Endothelial cell of umbilical vein (primary cell): ENCODE measurements around the gene SYT2. TPM values are rescaled to one million over a fixed set of nuclear protein-coding genes. Genes with fewer than 3 reads are reported as not detected.

Source experiments
- BruUV-seq: library from RNA; stranded (reverse); fragments of 400-500 nt; replicated peaks from 2 replicates; lab custom pipeline; 2021; lab: Mats Ljungman, UMichigan
- CTCF ChIA-PET: fragments of 300-600, 350-600 bp; sonication (Branson Sonifier 250); formaldehyde crosslinking; loops from one replicate; lab custom pipeline; 2021; ENCODE audit warnings: antibody characterized with exemption, inconsistent platforms; lab: Charles Lee
- POLR2A ChIA-PET: fragments of 300-600, 350-600 bp; sonication (Branson Sonifier 250); formaldehyde crosslinking; loops from one replicate; lab custom pipeline; 2021; ENCODE audit warnings: antibody characterized with exemption, inconsistent platforms; lab: Charles Lee
- DNase-seq: peaks from one replicate; pipeline ENCODE4 v3.0.0-alpha.2; 2011; ENCODE audit warnings: low read depth, low spot score
- FAIRE-seq: peaks from 2 replicates; lab custom pipeline; 2011; peaks lifted over from hg19 to GRCh38; lab: Jason Lieb, UNC
- H2AFZ ChIP-seq: 2 replicates; pipeline ENCODE4 v1.6.0; 2012; ENCODE audit warnings: low read depth, low read length, control low read depth, inconsistent platforms
- H3K27ac ChIP-seq: 2 replicates; pipeline ENCODE4 v1.5.1; 2011; ENCODE audit warnings: low read depth, mild to moderate bottlenecking, control low read depth, low read length, moderate library complexity; ENCODE audit not compliant: insufficient read depth
- H3K27me3 ChIP-seq, 2 experiments: 2 replicates each; pipeline versions ENCODE4 v1.6.0 to v1.6.1; 2011; ENCODE audit warnings: low read length in 2 of 2, mixed read lengths in 1 of 2; ENCODE audit not compliant: control insufficient read depth in 2 of 2, insufficient read depth in 2 of 2
- H3K36me3 ChIP-seq, 2 experiments: 2 replicates in 1 of 2; 3 replicates in 1 of 2; pipeline ENCODE4 v1.5.1; 2011; ENCODE audit warnings: low read length in 2 of 2, mild to moderate bottlenecking in 1 of 2, moderate library complexity in 1 of 2; ENCODE audit not compliant: control insufficient read depth in 2 of 2, insufficient read depth in 2 of 2; ENCODE audit errors: extremely low read depth in 1 of 2
- H3K4me1 ChIP-seq: 3 replicates; pipeline ENCODE4 v1.5.1; 2011; ENCODE audit warnings: mild to moderate bottlenecking, low read length; ENCODE audit not compliant: control insufficient read depth, insufficient read depth; ENCODE audit errors: extremely low read depth
- H3K4me2 ChIP-seq: 2 replicates; pipeline ENCODE4 v1.6.1; 2011; ENCODE audit warnings: low read length, control low read depth, mixed read lengths; ENCODE audit not compliant: insufficient read depth
- H3K4me3 ChIP-seq, 3 experiments: fragments of 200-600 bp in 1 of 3; sonication (generic), shearing (Covaris generic) in 1 of 3; replicated peaks in 1 of 3; 2 replicates each; pipeline ENCODE4 v1.5.1; 2011 to 2016; ENCODE audit warnings: control low read depth in 3 of 3, low read length in 3 of 3, mild to moderate bottlenecking in 2 of 3, inconsistent platforms in 1 of 3, low read depth in 1 of 3, moderate library complexity in 1 of 3; ENCODE audit not compliant: insufficient read depth in 1 of 3
- H3K79me2 ChIP-seq: 2 replicates; pipeline ENCODE4 v1.6.0; 2012; ENCODE audit warnings: low read length, inconsistent platforms; ENCODE audit not compliant: control insufficient read depth, insufficient read depth
- H3K9ac ChIP-seq: replicated peaks from 2 replicates; pipeline ENCODE3; 2011; ENCODE audit warnings: low read length, control low read depth; ENCODE audit not compliant: insufficient read depth; ENCODE audit errors: extremely low read depth
- H3K9me1 ChIP-seq: replicated peaks from 3 replicates; pipeline ENCODE4 v1.6.0; 2011; ENCODE audit warnings: mild to moderate bottlenecking, low read length; ENCODE audit not compliant: control insufficient read depth, insufficient read depth; ENCODE audit errors: extremely low read depth
- H3K9me3 ChIP-seq: replicated peaks from 2 replicates; pipeline ENCODE4 v1.5.1; 2012; ENCODE audit warnings: low read length, inconsistent platforms; ENCODE audit not compliant: control insufficient read depth, insufficient read depth
- H4K20me1 ChIP-seq: replicated peaks from 2 replicates; pipeline ENCODE3; 2011; ENCODE audit warnings: mild to moderate bottlenecking, low read length; ENCODE audit not compliant: control insufficient read depth, insufficient read depth; ENCODE audit errors: extremely low read depth
- EZH2 ChIP-seq: IDR thresholded peaks from 2 replicates; pipeline ENCODE4 v1.6.1; 2012; ENCODE audit warnings: borderline replicate concordance, low read depth, mild to moderate bottlenecking, moderate library complexity, low read length, inconsistent platforms; ENCODE audit not compliant: severe bottlenecking
- FOS ChIP-seq: IDR thresholded peaks from 2 replicates; pipeline ENCODE4 v1.6.1; 2011; ENCODE audit warnings: mild to moderate bottlenecking, low read length, moderate library complexity, borderline replicate concordance; ENCODE audit not compliant: insufficient read depth
- GATA2 ChIP-seq: IDR thresholded peaks from 2 replicates; pipeline ENCODE4 v1.7.0; 2011; ENCODE audit warnings: low read depth, mild to moderate bottlenecking, moderate library complexity, mixed read lengths, low read length; ENCODE audit not compliant: insufficient read length, insufficient read depth
- JUN ChIP-seq: IDR thresholded peaks from 2 replicates; pipeline ENCODE4 v1.6.1; 2011; ENCODE audit warnings: borderline replicate concordance, low read depth; ENCODE audit not compliant: insufficient read length, insufficient read depth
- MAX ChIP-seq: IDR thresholded peaks from 2 replicates; pipeline ENCODE4 v1.6.1; 2011; ENCODE audit not compliant: insufficient read depth, insufficient read length
- MYC ChIP-seq: IDR thresholded peaks from one replicate; pipeline ENCODE4 v1.6.1; 2011; ENCODE audit warnings: mild to moderate bottlenecking, low read depth, low read length
- POLR2A ChIP-seq: IDR thresholded peaks from 2 replicates; pipeline ENCODE4 v1.6.1; 2012; ENCODE audit warnings: low read depth, mild to moderate bottlenecking, control low read depth, low read length
- POLR2AphosphoS5 ChIP-seq: IDR thresholded peaks from 2 replicates; pipeline ENCODE4 v1.6.1; 2012; ENCODE audit warnings: low read depth, mild to moderate bottlenecking, control low read depth, low read length, moderate library complexity; ENCODE audit not compliant: insufficient read depth
- dilution Hi-C: fragments of 300-500 bp; cut with MboI; formaldehyde crosslinking; loops from one replicate; pipeline ENCODE4 v1.15.0; 2019; ENCODE audit warnings: low sequenced_read_pairs; ENCODE audit not compliant: extremely low pct_ligation_motif_present
- intact Hi-C: fragments of 100-400 bp; cut with micrococcal nuclease; formaldehyde crosslinking; loops from one replicate; pipeline ENCODE4 v1.10.0; 2022
- polyA plus RNA-seq, 4 experiments: library from polyadenylated mRNA; depleted of rRNA in 3 of 4; stranded (reverse) in 3 of 4; unstranded in 1 of 4; fragments of >200 nt; gene quantifications; 2 replicates each; pipeline versions ENCODE4 v1.2.1 to v1.2.3, GENCODE V29; 2011 to 2012; ENCODE audit warnings: missing spikeins in 1 of 4
- total RNA-seq: library from RNA; stranded (reverse); gene quantifications from 2 replicates; pipeline ENCODE4 v1.2.3, GENCODE V29; 2021
- TF ChIP-seq, protein P1 (sequence below), 2 donors: IDR thresholded peaks; 1 replicate in 1 of 2; 2 replicates in 1 of 2; pipeline ENCODE4 v1.5.1; 2011; ENCODE audit warnings: low read length in 2 of 2, mild to moderate bottlenecking in 2 of 2, moderate library complexity in 2 of 2, control low read depth in 1 of 2, inconsistent platforms in 1 of 2, low read depth in 1 of 2; ENCODE audit not compliant: insufficient read depth in 1 of 2; ENCODE audit errors: extremely low read depth in 1 of 2

The SYT2 gene
- total and polyA plus RNA-seq, 2 donors (not counting 3 experiments of a cell fraction or from before 2014, with no cell fraction given), result not detected

GRCh38 chr1:202662081-202662480 is 48.2 kb downstream of the SYT2 start:
- POLR2A ChIA-PET, result no interaction called here
- no peak for FAIRE-seq

More at GRCh38 chr1:202662081-202662480, 48.2 kb downstream of the SYT2 start:
- no peak overlapping the region for H3K27ac ChIP-seq
- no peaks in the 10 kb centered on the region for H4K20me1 ChIP-seq
- no TSS peak for BruUV-seq
- no peak for DNase-seq
- TF ChIP-seq GATA2, result no peak
- TF ChIP-seq MYC, result no peak
- TF ChIP-seq JUN, result no peak
- TF ChIP-seq, protein P1, sequence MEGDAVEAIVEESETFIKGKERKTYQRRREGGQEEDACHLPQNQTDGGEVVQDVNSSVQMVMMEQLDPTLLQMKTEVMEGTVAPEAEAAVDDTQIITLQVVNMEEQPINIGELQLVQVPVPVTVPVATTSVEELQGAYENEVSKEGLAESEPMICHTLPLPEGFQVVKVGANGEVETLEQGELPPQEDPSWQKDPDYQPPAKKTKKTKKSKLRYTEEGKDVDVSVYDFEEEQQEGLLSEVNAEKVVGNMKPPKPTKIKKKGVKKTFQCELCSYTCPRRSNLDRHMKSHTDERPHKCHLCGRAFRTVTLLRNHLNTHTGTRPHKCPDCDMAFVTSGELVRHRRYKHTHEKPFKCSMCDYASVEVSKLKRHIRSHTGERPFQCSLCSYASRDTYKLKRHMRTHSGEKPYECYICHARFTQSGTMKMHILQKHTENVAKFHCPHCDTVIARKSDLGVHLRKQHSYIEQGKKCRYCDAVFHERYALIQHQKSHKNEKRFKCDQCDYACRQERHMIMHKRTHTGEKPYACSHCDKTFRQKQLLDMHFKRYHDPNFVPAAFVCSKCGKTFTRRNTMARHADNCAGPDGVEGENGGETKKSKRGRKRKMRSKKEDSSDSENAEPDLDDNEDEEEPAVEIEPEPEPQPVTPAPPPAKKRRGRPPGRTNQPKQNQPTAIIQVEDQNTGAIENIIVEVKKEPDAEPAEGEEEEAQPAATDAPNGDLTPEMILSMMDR (IDR thresholded peaks at IDR 0.05; ENCODE audit: extremely low read depth in 1 of 2, insufficient read depth in 1 of 2, low read depth in 1 of 2, low read length in 2 of 2), result no peak
- TF ChIP-seq POLR2AphosphoS5, result no peak
- no peak for TF ChIP-seq POLR2A
- TF ChIP-seq MAX, result no peak
- TF ChIP-seq FOS, result no peak
- TF ChIP-seq EZH2, result no peak
- intact Hi-C loops (loop anchor here (5.0 kb wide), 1 partner anchor 55 kb away; no protein-coding TSS in a partner anchor), dilution Hi-C loops (no loop called here)
- H2AFZ ChIP-seq, result no peak overlapping the region
- H3K9me3 ChIP-seq, result no peaks in the 10 kb centered on the region
- H3K79me2 ChIP-seq, result no peaks in the 10 kb centered on the region
- peaks cover 6 to 7% of the 10 kb centered on the region in 2 experiments for H3K27me3 ChIP-seq
- H3K4me3 ChIP-seq, result no peak overlapping the region
- CTCF ChIA-PET, result interaction anchor here (1.2 to 3.3 kb wide), 2 partner anchors 9 to 13 kb away, joined by 3 to 9 read pairs; no protein-coding TSS in a partner anchor
- H3K9me1 ChIP-seq, result no peaks in the 10 kb centered on the region
- no peak overlapping the region for H3K4me2 ChIP-seq
- peaks cover 6% of the 10 kb centered on the region for H3K4me1 ChIP-seq
- H3K9ac ChIP-seq, result no peak overlapping the region
- no peaks in the 10 kb centered on the region for H3K36me3 ChIP-seq
